Peyer's patch (tissue), 4 donors: ENCODE results near the gene FRMD4A. TPM values are rescaled to one million over a fixed set of nuclear protein-coding genes. Genes with fewer than 3 reads are reported as not detected.

Experiments used
- DNase-seq, 3 donors: peaks; one replicate each; pipeline ENCODE4 v3.0.0-alpha.2; 2017 to 2019
- H3K27ac ChIP-seq, 4 donors: fragments of 200-600 bp; sonication (generic); one replicate each; pipeline ENCODE4 v1.5.1; 2016 to 2019
- H3K27me3 ChIP-seq, 2 donors: fragments of 200-600 bp; sonication (generic); one replicate each; pipeline ENCODE4 v1.5.1; 2019
- H3K36me3 ChIP-seq, 3 donors: fragments of 200-600 bp; sonication (generic); one replicate each; pipeline ENCODE4 v1.5.1; 2016 to 2019
- H3K4me1 ChIP-seq, 4 donors: fragments of 200-600 bp; sonication (generic); one replicate each; pipeline ENCODE4 v1.5.1; 2016 to 2019
- H3K4me3 ChIP-seq, 4 donors: fragments of 200-600 bp; sonication (generic); 1 replicate in 3 of 4; 2 replicates in 1 of 4; pipeline ENCODE4 v1.5.1; 2016 to 2019; ENCODE audit warnings: mild to moderate bottlenecking in 1 of 4
- H3K9me3 ChIP-seq, 4 donors: fragments of 200-600 bp; sonication (generic); one replicate each; pipeline ENCODE4 v1.5.1; 2016 to 2019; ENCODE audit warnings: mild to moderate bottlenecking in 1 of 4
- CTCF ChIP-seq, 6 experiments: fragments of 450-650 bp in 4 of 6; fragments of 200-600 bp in 2 of 6; sonication (generic) in 1 of 6; IDR thresholded peaks; one replicate each; pipeline ENCODE4 v1.5.1; 2017 to 2019; ENCODE audit warnings: antibody characterized with exemption in 6 of 6, mild to moderate bottlenecking in 3 of 6, moderate library complexity in 1 of 6
- POLR2A ChIP-seq, 2 donors: fragments of 450-650 bp; IDR thresholded peaks; one replicate each; pipeline ENCODE4 v1.5.1; 2017; ENCODE audit warnings: antibody characterized with exemption in 2 of 2, mild to moderate bottlenecking in 2 of 2, moderate library complexity in 2 of 2
- total RNA-seq, 4 donors: library from RNA; depleted of rRNA; stranded (reverse); fragments of >200 nt; gene quantifications; one replicate each; pipeline ENCODE4 v1.1.0, GENCODE V29; 2016

FRMD4A gene
- total RNA-seq, 4 donors from 2014 or later = 3.0 to 47.9 (median 5.9) TPM

GRCh38 chr10:14250496-14251076 is 80.1 kb downstream of the FRMD4A start:
- DNase-seq = no peak

GRCh38 chr10:14247377-14248116 is 83.2 kb downstream of the FRMD4A start:
- Histone ChIP-seq H3K4me3 (no peak overlapping the region), H3K36me3 (no peaks in the 10 kb centered on the region), H3K4me1 (no peaks in the 10 kb centered on the region), H3K27ac (no peak overlapping the region), H3K9me3 (peaks cover 0 to 6% (median 0%) of the 10 kb centered on the region in 4 donors), H3K27me3 (no peaks in the 10 kb centered on the region)
- TF ChIP-seq CTCF (IDR thresholded peaks at IDR 0.05) (no peak), POLR2A (IDR thresholded peaks at IDR 0.05) (no peak)
- no peak for DNase-seq

More at GRCh38 chr10:14250496-14251076, 80.1 kb downstream of the FRMD4A start:
- H3K9me3 ChIP-seq = peaks cover 0 to 6% (median 0%) of the 10 kb centered on the region in 4 donors
- peaks cover 0 to 3% of the 10 kb centered on the region in 2 donors for H3K27me3 ChIP-seq
- H3K4me3 ChIP-seq = no peak overlapping the region
- TF ChIP-seq POLR2A (IDR thresholded peaks at IDR 0.05) = no peak
- TF ChIP-seq CTCF (IDR thresholded peaks at IDR 0.05) = no peak
- no peaks in the 10 kb centered on the region for H3K4me1 ChIP-seq
- H3K36me3 ChIP-seq = no peaks in the 10 kb centered on the region
- H3K27ac ChIP-seq = no peak overlapping the region

GRCh38 chr10:14244801-14245211 is 85.9 kb downstream of the FRMD4A start:
- Histone ChIP-seq H3K27me3 (no peaks in the 10 kb centered on the region), H3K27ac (no peak overlapping the region), H3K9me3 (no peaks in the 10 kb centered on the region), H3K4me3 (no peak overlapping the region), H3K4me1 (no peaks in the 10 kb centered on the region), H3K36me3 (no peaks in the 10 kb centered on the region)
- DNase-seq = no peak
- no peak for TF ChIP-seq CTCF (IDR thresholded peaks at IDR 0.05)
- TF ChIP-seq POLR2A (IDR thresholded peaks at IDR 0.05) = no peak

GRCh38 chr10:14244147-14244546 is 86.6 kb downstream of the FRMD4A start:
- DNase-seq = no peak
- TF ChIP-seq CTCF (IDR thresholded peaks at IDR 0.05) (no peak), POLR2A (IDR thresholded peaks at IDR 0.05) (no peak)
- Histone ChIP-seq H3K36me3 (no peaks in the 10 kb centered on the region), H3K4me1 (no peaks in the 10 kb centered on the region), H3K27me3 (no peaks in the 10 kb centered on the region), H3K9me3 (no peaks in the 10 kb centered on the region), H3K4me3 (no peak overlapping the region), H3K27ac (no peak overlapping the region)

- no peak for DNase-seq
- Histone ChIP-seq H3K4me1 (no peaks in the 10 kb centered on the region), H3K27ac (no peak overlapping the region), H3K27me3 (no peaks in the 10 kb centered on the region), H3K4me3 (no peak overlapping the region), H3K36me3 (no peaks in the 10 kb centered on the region), H3K9me3 (no peaks in the 10 kb centered on the region)
- TF ChIP-seq POLR2A (IDR thresholded peaks at IDR 0.05) = no peak
- TF ChIP-seq CTCF (IDR thresholded peaks at IDR 0.05) = no peak
Observed at GRCh38 chr10:14243221-14243620, 87.5 kb downstream of the FRMD4A start.
